Measurements from ENCODE around the gene PERCC1. TPM values are rescaled to one million over a fixed set of nuclear protein-coding genes. Genes with fewer than 3 reads are reported as not detected.

The PERCC1 gene
- total RNA-seq, 1 experiment from 2014 or later: not detected

DNA sequence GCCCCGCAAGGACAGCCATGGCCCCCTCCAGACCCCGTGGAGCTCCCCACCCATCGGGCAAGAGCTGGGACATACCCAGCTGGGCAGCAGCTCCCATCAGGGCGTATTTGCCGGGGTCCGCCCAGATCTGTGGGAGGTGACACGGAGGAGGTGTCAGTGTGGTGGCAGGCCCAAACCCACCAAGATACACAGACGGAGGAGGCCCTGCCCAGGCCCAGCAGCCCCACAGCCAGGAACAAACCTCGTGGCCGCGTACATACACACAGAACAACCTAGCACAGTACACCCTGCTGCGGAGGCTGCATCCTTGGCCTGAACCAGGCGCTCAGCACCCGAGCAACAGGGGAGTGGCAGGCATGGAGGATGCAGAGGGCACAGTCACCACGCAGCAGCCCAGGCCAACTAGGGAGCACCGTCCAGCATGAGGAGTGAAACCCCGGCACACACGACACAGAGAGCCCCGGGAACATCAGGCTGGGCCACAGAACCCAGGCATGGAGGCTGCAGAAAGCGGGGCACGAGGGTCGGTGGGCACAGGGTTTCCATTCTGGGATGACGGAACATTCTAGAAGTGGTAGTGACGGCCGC, 18.4 kb downstream of the PERCC1 start:
- DNase-seq (ENCODE audit: low spot score): no peak

DNA sequence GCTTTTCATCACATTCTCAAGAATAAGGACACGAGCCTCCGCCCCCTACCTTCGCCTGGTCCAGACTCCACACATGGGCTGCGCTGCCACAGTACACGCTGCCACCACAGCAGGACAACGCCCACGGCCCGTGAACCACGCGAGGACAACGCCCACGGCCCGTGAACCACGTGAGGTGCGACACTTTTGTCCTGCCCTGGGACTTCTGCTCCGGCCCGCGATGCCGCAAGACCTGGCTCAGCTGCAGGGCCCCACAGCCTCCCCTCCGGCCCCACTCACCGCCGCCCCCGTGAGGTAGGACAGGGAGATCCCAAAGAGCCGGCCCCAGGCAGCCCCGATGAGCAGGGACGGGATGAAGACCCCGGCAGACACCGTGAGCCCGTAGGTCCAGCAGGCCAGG, 19.3 kb downstream of the PERCC1 start:
- DNase-seq (ENCODE audit: low spot score): no peak

DNA sequence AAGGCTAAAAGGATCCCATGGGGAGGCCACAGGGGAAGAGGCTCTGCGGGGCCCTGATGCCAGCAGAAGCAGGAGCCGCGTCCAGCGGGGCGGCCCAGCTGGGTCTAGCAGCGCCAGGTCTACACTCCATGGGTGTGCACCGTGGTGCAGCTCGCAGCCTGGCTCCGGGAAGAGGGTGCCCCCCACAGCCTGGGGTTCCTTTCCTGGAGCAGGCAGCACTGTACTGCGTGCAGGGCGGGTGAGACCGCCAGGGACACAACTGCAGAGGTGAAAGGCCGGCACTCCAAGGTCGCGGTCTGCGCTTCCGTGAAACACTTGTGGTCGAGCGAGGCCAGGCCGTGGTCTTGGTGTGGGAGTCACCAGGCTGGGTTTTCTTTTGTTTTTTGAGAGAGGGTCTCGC, 20.0 kb downstream of the PERCC1 start:
- no peak for DNase-seq (ENCODE audit: low spot score)

DNA sequence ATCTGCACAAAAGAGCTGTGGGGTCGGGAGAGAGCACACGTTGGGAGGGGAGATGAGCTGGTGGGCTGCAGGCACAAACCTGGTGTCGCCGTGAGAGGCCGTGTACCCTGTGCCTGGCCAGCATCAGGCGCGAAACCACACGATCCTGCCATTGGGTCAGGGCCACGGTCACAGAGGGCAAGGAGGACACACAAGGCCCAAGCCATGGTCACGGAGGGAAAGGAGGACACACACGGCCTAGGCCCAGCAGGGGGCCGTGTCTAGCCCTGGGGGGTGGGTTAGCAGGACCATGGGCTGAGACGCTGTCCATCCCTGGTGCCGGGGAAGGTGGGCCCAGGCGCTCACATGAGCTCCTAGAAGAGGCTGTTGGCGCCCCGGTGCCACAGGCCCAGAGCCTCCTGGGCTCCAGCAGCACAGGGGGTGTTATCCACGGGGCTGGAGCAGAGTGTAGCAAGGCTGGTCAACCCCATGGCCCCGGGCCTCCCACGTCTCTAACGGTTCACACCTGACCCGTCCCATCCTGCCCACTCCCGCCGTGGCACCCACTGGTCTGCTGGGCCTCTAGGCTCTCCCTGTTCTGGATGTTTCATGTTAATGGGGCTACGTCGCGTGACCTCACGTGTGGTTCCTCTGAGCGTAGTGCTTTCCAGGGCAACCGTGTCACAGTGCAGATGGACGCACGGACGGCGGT, 21.0 kb downstream of the PERCC1 start:
- no peak for DNase-seq (ENCODE audit: low spot score)

DNA sequence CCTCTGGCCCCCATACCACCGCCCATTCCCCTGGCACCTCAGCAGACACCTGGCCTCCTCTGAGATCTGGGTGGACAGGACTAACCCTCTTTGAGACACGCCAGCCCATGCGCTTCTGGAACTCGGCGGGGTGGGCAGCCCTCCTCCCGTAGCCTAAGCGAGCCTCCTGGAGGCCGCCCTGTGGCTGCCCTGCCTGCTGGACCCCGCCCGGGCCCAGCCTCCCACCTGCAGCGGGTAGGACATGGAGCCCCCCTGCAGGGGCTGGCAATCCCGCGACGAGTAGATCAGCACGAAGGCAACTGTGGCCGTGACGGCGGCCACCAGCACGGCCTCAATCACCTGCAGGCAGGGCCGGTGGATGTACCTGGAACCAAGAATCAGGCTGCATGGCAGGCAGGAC, 21.7 kb downstream of the PERCC1 start:
- no peak for DNase-seq (ENCODE audit: low spot score)

DNA sequence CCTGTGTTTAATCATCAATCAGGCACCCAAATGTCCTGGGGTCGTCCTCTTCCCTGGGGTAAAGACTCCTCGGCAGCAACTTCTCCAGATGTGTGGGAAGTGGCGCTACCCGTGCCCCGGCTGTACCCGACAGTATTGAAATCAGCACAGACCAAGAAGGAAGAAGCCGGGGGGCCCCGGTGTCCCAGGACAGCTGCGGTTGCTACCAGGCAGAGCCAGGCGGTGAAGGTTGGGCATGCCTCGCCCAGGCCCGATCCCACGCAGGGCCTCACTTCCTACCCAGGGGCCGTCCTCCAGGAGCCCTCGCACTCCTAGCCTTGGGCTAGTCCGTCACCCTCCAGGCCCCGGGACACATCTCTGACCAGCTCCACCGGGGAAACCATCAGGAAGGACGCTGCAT, 22.4 kb downstream of the PERCC1 start:
- no peak for DNase-seq (ENCODE audit: low spot score)

DNA sequence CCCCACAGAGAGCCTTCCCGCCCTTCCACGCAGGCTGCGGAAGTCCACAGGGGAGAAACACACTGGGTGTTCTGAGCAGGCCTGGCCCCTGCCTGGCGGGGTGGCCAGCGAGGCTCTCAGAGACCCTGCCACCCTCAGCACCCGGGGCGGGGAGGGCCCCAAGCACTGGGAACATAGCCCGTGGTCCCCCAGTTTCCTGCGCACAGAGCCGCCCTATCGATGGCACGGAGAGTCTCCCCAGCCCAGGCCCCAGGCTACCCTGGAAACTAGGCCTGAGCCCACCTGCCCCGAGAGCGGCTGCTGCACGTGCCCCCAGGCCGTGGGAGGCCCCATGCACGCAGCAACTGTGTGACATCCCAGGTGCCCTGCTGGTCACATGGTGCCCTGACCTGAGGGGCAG, 23.7 kb downstream of the PERCC1 start:
- DNase-seq (ENCODE audit: low spot score): no peak

DNA sequence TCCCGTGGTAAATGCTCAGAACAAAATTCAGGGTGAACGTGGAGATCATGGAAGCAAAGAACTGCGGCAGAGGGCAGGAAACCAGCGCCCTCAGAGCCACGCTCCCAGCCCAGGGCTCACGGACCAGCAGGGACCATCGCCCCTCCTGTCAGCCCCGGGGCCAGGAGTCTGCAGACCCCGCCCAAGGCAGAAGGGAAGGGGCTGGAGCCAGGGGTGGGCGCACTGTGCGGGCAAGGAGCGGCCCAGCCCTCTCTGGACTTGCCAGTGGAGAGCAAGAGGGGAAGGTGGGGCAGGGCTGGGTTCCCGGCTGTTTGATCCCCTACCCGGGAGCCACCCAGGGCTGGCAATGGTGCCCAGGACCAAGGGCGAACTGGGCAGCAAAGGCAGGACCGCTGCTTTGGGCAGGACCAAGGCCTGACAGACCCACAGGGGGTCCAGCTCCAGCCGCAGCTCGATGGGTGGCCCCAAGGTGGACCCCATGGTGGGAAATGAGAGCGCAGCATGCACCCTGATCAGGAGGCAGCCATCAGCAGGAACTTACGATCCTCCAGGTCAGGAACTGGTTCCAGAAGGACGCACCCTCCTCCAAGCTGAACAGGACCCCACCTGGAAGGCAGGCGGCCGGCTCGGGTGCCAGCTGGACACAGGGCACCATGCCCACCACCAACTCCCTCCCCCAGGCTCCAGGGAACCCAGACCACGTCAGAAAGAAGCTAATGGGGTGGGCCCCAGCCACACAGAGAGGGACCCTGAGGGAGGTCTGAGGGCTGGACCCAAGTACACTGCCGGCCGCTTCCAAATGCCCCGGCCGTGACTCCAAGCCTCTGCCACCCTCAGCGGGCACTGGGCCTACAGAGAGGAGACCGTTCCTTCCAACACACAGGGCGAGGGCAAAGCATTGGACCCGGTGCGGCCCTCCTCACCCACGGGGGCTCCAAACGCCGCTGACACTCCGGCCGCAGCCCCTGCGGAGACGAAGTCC, 24.6 kb downstream of the PERCC1 start:
- no peak for DNase-seq (ENCODE audit: low spot score)

DNA sequence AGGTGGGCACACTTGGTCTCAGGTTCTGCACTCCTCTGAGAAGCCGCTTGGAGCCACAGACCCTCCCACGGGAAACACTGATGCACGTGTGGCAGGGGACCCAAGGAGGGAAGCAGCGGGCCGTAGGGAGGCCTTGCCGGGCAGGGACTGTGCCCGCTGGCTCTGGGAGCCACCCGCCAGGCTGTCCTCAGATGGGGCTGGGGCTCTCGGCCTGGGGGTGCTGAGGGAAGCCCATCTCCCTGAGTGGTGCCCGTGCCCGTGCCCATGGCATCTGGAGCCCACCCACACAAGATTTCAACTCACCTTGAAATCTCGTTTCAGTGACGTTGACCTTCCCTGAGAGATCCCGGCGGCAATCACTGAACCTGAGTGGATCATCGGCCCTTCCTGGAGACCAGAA, 26.1 kb downstream of the PERCC1 start:
- DNase-seq (ENCODE audit: low spot score): no peak

DNA sequence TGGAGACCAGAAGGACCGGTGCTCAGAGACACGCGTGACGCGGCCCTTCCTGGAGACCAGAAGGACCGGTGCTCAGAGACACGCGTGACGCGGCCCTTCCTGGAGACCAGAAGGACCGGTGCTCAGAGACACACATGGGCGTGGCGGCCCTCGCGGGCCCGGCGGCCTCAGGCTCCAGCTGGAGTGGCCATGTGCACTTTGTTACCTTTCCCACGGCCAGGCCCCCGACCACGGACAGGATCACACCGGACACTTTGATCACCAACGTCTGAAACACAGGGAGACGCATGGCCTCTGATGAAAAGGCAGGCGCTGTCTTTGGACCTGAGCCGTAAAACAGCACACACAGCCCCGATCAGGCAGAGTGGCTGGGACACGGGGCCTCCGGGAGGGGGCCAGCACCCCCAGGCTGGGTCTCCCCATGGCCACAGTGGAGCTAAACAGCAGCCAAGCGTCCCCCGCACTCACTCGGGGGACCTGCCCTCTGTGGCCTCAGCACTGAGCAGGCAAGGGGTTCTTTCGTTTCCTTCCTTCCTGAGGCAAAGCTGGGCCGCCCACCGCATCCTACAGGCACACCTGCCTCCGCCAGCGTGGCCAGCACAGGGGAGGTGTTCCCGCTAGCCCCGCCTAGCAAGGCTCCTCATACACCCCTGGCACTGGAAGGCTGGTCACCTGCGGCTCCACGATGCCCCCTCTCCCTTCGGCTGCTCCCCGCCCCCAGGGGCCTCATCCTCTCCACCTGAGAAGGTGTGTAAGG, 26.8 kb downstream of the PERCC1 start:
- DNase-seq (ENCODE audit: low spot score): no peak

DNA sequence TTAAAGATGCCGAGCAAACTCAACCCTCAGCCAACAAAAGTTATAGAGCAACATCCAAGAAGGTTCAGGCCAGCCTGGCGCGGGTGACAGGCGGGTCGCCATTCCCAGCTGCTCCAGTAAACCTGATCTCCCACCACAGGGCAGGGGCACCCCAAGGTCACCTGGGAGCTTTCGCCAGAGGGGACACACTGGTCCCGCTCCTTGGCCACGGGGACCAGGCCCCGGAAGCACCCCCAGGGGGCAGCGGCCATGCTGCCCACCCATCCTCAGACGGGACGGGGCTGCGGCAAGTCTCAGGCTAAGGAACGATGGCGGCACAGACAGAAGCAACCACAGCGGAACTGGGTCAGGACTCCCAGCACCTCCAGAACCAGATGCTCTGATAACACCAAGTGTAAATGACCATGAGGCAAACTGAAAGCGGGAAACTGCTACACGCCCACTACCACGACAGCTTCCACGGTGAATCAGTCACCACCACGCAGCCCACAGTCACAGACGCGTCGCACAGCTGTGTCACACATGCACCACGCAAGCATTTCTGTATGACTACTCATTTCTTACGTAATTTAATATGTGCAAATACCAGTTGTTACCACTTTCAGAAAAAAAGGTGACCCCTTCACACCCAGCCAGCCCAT, 27.6 kb downstream of the PERCC1 start:
- DNase-seq (ENCODE audit: low spot score): no peak

DNA sequence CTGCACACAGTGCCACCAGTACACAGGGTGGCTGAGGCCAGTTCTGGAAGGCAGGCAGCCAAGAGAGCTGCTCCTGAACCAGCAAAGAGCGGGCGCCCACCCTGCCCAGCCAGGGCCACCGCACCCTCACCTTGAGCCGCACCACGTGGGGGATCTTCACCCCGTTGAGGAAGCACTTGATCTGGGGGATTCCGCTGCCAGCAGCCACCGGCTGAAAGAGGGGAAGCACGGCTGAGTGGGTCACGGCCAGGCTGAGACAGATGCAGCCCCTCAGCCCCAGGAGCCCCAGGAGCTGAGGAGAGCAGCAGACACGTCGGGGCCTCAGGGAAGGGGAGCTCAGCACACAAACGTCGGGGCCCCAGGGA, 28.1 kb downstream of the PERCC1 start:
- no peak for DNase-seq (ENCODE audit: low spot score)

DNA sequence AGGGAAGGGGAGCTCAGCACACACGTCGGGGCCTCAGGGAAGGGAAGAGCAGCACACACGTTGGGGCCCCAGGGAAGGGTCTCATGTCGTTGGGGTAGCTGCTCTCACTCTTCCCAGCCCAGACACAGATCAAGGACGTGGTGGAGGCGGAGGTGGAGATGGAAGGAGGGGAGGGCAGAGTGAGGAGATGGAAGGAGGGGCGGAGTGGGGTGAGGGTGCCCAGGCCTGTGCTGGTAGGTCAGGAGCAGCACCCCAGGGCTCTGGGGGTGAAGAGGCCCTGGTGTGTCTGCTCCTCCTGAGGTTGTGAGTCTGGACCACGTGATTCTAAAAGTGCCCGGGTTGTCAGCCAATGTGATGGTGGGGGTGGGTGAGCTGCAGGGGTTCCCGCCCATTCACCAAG, 29.1 kb downstream of the PERCC1 start:
- DNase-seq (ENCODE audit: low spot score): no peak

DNA sequence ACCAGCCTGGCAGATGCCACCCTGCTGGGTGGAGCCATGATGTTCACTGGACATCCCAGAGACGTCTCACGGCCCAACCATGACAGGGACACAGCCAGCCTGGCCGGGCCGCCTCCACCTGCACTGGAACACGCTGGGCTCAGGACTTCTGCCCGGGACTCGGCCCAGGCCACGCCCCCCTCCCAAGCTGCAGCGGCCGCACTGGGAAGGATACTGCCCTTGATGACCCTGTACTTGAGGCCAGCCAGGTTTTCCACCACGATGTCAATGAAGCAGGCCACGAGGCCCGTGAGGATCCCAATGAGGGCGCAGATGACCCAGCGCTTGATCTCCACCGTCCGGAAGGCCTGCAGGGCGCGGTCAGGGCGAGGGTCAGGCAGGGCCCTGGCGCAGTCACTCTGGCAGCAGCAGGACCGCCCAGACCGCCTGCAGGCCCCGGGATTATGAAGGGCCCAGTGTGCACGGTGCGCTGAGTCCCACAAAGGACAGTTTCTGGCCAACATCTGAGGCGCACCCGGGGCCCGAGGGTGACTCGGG, 29.8 kb downstream of the PERCC1 start:
- no peak for DNase-seq (ENCODE audit: low spot score)

DNA sequence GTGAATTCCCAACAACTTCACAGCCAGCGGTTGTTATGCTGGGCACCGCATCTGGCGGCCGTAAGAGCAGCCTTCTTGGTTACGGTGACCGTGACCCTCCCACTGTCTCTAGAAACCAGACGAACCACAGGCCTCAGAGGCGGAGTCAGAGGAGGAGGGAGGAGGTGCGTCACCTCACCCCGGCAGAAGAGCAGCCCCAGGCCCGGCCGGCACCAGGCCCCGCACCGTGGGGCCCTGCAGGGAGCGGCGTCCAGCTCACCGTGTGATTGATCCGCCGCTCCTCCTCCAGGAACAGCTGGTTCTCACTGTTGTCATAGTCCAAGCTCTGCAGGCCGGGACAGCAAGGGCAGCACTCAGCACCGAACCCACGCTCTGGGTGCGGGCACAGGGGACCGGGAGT, 30.3 kb downstream of the PERCC1 start:
- no peak for DNase-seq (ENCODE audit: low spot score)

DNA sequence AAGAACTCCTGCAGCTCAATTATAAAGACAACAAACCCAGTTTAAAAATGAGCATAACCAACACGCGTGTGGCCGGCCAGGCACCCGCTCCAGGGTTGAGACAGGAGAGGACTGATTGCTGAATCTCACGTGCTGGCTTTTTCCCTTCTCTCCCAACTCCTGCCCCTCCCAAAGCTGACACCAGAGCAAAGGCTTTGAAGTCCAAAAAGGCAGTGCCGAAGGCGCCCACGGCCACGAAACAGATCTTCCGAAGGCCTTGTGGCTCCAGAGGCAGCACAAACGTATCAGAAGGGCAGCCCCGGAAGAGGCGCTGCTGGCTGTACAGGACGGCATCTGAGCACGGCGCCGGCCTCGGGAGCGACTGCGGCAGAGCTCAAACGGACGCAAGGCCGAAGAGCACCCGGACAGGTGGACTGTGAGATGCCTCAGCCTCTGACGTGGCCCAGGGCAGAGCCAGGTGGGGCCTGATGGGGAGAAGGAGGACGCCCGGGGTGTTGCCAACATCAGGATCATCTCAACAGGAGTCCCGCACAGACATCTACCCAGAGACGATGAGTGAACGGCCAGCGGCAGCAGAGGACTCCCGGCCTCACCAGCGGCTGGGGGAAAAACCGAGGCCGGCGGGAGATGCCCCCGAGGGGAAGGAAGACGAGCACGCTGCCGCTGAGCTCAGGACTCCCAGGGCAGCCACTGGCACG, 33.5 kb downstream of the PERCC1 start:
- no peak for DNase-seq (ENCODE audit: low spot score)

DNA sequence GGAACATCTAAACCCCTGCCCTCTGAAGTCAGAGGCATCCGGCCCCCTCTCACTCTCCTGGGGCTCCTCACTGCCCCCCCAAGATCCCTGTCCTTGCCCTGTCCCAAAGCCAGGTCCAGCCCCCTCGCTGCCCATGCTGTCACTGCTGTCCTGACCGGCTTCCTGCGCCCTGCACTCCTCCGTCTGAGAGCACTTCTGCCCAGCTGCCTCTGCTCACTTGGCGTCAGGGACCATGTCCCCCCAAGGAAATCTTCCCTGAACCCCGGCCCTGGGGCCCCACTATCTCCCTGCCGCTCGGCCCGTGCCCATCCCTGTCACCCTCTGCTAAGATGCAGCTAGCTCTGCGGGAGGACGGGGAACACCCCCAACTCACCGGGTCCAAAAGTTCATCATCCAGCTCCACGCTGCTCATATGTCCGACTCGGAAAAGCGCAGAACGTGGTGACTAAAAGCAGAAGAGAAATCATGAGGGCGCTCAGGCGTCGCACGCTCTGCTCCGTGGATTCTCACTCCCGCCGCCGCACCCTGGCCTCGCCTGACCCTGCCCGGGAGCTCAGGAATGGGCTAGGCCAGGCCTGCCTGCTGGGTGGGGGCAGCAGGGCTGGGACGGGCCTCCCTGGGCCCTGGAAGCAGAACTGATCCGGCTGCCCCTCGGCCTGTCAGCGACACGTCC, 34.2 kb downstream of the PERCC1 start:
- no peak for DNase-seq (ENCODE audit: low spot score)

DNA sequence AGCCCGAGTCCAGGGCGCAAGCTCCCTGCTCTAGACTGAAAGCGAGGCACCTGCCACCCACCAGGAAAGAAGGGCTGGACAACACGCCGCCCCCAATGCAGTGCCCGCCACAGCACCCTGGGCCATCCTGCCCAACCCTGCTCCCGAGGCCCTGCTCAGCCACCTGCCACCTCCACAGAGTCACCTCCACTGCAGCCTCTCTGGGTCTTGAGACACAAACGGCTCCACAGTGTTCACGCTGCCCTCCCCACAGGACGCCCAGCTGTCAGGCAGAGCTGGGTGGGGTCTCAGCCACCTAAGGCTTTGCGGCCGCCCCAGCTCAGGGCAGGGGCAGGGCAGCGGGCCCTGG, 34.7 kb downstream of the PERCC1 start:
- DNase-seq (ENCODE audit: low spot score): no peak

DNA sequence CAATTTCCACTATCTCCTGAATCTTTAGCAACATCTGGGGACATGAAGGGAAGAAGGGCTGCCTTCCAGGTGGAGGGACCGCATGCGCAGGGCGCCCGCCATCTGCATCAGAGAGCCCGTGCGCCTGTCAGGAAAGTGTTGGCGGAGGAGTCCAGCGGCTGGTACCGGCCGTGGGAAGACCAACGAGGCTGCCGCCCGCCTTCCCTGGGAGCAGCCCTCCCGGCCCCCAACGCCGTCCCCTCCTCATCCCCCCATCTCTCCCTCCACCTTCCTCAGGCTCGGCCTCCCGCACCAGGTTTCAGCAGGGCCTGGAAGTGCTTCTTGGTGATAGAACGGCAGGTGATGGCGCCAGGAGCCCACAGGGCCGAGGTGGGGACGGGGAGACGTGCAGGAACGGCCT, 35.2 kb downstream of the PERCC1 start:
- no peak for DNase-seq (ENCODE audit: low spot score)

DNA sequence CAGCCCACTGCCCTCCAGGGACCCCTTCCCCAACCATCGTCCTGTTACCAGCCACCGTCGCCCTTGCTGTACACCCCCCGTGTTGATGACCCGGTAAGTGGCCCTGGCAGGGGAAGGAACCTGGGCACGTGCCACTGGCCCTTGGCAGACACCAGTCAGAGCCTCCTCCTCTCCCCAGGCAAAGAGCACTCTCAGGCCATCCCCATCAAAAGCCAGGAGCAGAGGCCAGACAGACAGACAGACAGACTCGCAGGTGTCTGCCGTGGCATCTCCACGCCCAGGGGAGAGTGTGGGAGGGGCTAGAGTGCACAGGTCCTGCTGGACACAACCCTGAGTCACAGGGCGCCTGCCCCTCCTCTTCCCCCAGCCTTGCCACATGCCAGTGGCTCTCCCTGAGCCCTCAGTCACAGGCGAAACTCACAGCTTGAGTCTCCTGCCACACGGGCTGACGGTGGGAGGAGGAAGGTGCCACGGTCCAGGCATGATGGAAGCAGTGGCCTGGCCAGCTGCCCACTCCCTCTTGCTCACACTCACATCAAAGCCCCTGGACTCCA, 36.2 kb downstream of the PERCC1 start:
- DNase-seq (ENCODE audit: low spot score): no peak
